SU-DHL-6 (cell line): ENCODE results near the gene NXPH1.

ENCODE experiments used
- H2AFZ ChIP-seq: fragments of 200-600 bp; sonication (generic); 2 replicates; pipeline ENCODE4 v1.6.1; 2014; ENCODE audit warnings: low read depth, mild to moderate bottlenecking, moderate library complexity, mixed read lengths, antibody characterized with exemption, low read length; ENCODE audit not compliant: severe bottlenecking
- H3F3A ChIP-seq: fragments of 200-600 bp; shearing (Covaris generic); 2 replicates; pipeline ENCODE4 v1.6.0; 2016; ENCODE audit warnings: antibody characterized with exemption, mild to moderate bottlenecking; ENCODE audit not compliant: insufficient read depth
- H3K27ac ChIP-seq: fragments of 200-600 bp; sonication (generic); 2 replicates; pipeline ENCODE4 v1.5.1; 2016; ENCODE audit warnings: low read depth, mild to moderate bottlenecking, low read length, moderate library complexity, mixed read lengths
- H3K27me3 ChIP-seq: fragments of 200-600 bp; sonication (generic), shearing (Covaris generic); 2 replicates; pipeline ENCODE4 v1.6.0; 2014; ENCODE audit warnings: mild to moderate bottlenecking, low read length
- H3K36me3 ChIP-seq: fragments of 200-600 bp; sonication (generic); 2 replicates; pipeline ENCODE4 v1.6.1; 2014; ENCODE audit warnings: mild to moderate bottlenecking, low read length, mixed read lengths
- H3K4me2 ChIP-seq: fragments of 300-600, 200-600 bp; shearing (Covaris generic), sonication (generic); 2 replicates; pipeline ENCODE4 v1.6.0; 2014; ENCODE audit warnings: low read length, low read depth, mild to moderate bottlenecking; ENCODE audit not compliant: poor library complexity, severe bottlenecking
- H3K4me3 ChIP-seq: fragments of 200-600 bp; sonication (generic); 2 replicates; pipeline ENCODE4 v1.5.1; 2014; ENCODE audit warnings: antibody characterized with exemption, low read length, mild to moderate bottlenecking, mixed read lengths; ENCODE audit not compliant: insufficient read depth, poor library complexity, severe bottlenecking
- H3K79me2 ChIP-seq: fragments of 200-600 bp; sonication (generic); 2 replicates; pipeline ENCODE4 v1.6.1; 2014; ENCODE audit warnings: mild to moderate bottlenecking, low read length, moderate library complexity; ENCODE audit not compliant: insufficient read depth
- H3K9ac ChIP-seq: fragments of 200-600 bp; sonication (generic); 2 replicates; pipeline ENCODE4 v1.7.0; 2014; ENCODE audit warnings: mild to moderate bottlenecking, low read length
- H3K9me2 ChIP-seq: fragments of 200-600 bp; sonication (generic); replicated peaks from 2 replicates; pipeline ENCODE4 v1.6.1; 2014; ENCODE audit warnings: low read length; ENCODE audit not compliant: insufficient read depth
- H3K9me3 ChIP-seq: fragments of 200-600 bp; sonication (generic); 2 replicates; pipeline ENCODE4 v1.6.1; 2014; ENCODE audit warnings: low read length, mixed read lengths; ENCODE audit not compliant: insufficient read depth
- H4K20me1 ChIP-seq: fragments of 200-600 bp; sonication (generic); 2 replicates; pipeline ENCODE4 v1.6.1; 2014; ENCODE audit warnings: low read depth, mild to moderate bottlenecking, antibody characterized with exemption, low read length, moderate library complexity, mixed read lengths
- EZH2phosphoT487 ChIP-seq: fragments of 200-600 bp; sonication (generic), shearing (Covaris generic); conservative IDR thresholded peaks from 2 replicates; pipeline ENCODE4 v1.6.1; 2018; ENCODE audit warnings: mild to moderate bottlenecking, antibody characterized with exemption, low read length, moderate library complexity, mixed read lengths
- TF ChIP-seq, protein P1 (sequence below): fragments of 200-600 bp; sonication (generic); IDR thresholded peaks from one replicate; pipeline ENCODE4 v1.5.1; 2017; ENCODE audit warnings: antibody characterized with exemption, mild to moderate bottlenecking, low read length, moderate library complexity; ENCODE audit not compliant: insufficient read depth, poor library complexity, severe bottlenecking

Gene NXPH1

DNA sequence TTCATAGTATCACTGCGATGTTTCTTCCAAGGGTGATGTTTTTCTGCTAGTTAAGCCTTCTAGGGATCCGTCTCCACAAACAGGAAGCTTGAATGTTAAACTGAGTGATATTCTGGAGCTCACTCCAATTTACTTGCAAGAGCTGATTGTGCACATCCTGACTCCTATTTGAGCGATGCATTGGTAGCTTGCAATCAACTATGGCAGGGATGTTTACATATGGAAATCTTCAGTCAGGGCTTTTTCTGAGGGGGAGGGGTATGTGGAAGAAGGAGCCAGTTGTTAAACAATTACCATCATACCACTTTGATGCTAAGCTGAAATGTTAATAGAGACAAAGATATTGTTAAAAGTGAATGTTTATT lies 43.2 kb upstream of the NXPH1 start:
- Histone ChIP-seq H4K20me1 (no peaks in the 10 kb centered on the region), H3K27me3 (no peaks in the 10 kb centered on the region), H3K4me2 (no peak overlapping the region), H3K9ac (no peak overlapping the region), H3F3A (no peaks in the 10 kb centered on the region), H3K79me2 (no peaks in the 10 kb centered on the region), H3K9me3 (no peaks in the 10 kb centered on the region), H2AFZ (no peak overlapping the region), H3K9me2 (no peaks in the 10 kb centered on the region), H3K4me3 (no peak overlapping the region), H3K27ac (no peak overlapping the region), H3K36me3 (no peaks in the 10 kb centered on the region)
- TF ChIP-seq, protein P1, sequence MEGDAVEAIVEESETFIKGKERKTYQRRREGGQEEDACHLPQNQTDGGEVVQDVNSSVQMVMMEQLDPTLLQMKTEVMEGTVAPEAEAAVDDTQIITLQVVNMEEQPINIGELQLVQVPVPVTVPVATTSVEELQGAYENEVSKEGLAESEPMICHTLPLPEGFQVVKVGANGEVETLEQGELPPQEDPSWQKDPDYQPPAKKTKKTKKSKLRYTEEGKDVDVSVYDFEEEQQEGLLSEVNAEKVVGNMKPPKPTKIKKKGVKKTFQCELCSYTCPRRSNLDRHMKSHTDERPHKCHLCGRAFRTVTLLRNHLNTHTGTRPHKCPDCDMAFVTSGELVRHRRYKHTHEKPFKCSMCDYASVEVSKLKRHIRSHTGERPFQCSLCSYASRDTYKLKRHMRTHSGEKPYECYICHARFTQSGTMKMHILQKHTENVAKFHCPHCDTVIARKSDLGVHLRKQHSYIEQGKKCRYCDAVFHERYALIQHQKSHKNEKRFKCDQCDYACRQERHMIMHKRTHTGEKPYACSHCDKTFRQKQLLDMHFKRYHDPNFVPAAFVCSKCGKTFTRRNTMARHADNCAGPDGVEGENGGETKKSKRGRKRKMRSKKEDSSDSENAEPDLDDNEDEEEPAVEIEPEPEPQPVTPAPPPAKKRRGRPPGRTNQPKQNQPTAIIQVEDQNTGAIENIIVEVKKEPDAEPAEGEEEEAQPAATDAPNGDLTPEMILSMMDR = no peak
- no peak for TF ChIP-seq EZH2phosphoT487

DNA sequence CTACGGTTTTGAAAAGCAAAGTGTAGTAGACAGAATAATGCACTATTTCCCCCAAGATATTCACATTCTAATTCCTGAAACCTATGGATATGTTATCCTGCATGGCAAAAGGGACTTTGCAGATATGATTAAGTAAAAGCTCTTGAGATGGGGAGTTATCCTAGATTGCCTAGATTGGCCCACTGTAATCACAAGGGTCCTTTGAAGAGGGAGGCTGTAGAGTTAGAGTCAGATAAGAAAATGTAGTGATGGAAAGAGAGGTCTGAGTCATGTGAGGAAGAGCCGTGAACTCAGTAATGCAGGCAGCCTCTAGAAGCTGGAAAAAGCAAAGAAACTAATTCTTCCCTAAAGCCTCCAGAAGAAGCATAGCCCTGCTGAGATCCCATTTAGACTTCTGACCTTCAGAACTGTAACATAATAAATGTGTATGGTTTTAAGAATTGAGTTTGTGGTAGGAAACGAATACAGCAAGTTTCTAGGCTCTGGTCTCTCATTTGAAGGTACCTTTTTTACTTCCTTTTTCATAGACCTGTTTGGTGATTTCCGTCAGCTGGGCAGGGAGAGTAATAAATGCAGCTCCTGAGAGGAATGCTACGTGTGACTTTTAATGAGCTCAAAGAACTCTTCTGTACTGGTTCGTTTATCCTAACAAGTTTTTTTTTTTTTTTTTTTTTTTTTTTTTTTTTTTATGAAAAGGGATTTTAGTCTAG lies 41.9 kb upstream of the NXPH1 start:
- H3K9me3 ChIP-seq = no peaks in the 10 kb centered on the region
- no peak overlapping the region for H3K4me2 ChIP-seq
- no peak overlapping the region for H3K4me3 ChIP-seq
- no peaks in the 10 kb centered on the region for H3K36me3 ChIP-seq
- no peaks in the 10 kb centered on the region for H3K9me2 ChIP-seq
- no peaks in the 10 kb centered on the region for H4K20me1 ChIP-seq
- H3K79me2 ChIP-seq = no peaks in the 10 kb centered on the region
- H3F3A ChIP-seq = no peaks in the 10 kb centered on the region
- no peak overlapping the region for H2AFZ ChIP-seq
- no peak overlapping the region for H3K27ac ChIP-seq
- no peak overlapping the region for H3K9ac ChIP-seq
- no peak for TF ChIP-seq EZH2phosphoT487
- H3K27me3 ChIP-seq = no peaks in the 10 kb centered on the region

DNA sequence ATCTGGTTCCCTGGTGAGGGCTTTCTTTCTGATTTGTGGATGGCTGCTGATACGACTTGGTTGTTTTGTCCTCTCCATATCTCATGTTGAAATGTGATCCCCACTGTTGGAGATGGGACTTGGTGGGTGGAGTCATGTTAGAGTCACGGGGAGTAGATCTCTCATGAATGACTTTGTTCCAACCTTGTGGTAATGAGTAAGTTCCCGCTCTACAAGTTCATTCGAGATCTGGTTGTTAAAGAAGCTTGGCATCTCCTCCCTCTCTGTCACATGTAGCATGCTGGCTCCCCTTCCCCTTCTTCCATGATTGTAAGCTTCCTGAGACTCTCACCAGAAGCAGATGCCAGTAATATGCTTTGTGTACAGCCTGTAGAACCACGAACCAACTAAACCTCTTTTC lies 37.1 kb upstream of the NXPH1 start:
- no peaks in the 10 kb centered on the region for H3F3A ChIP-seq

DNA sequence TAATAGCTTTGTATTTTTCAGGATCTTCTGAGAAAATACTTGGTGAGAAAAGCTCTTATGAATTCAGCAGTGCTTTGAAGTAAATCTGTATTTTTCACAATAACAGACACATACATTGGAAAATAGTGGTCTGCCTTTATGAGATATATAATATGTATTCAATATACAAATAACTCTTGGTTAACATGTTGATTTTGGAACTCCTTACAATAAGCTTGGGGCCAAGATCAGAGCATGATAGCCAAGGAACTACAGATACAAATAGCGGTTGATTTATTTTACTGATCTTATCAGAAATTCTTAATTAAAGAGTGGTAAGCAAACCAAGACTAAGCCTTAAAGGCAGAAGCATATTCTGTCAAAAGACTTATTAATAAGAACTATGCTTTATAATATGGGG lies 24.5 kb upstream of the NXPH1 start:
- no peaks in the 10 kb centered on the region for H3K36me3 ChIP-seq
- H3K4me2 ChIP-seq = no peak overlapping the region
- H4K20me1 ChIP-seq = no peaks in the 10 kb centered on the region
- no peaks in the 10 kb centered on the region for H3K79me2 ChIP-seq
- no peak overlapping the region for H3K9ac ChIP-seq
- no peak for TF ChIP-seq EZH2phosphoT487
- TF ChIP-seq, protein P1 = no peak
- no peaks in the 10 kb centered on the region for H3F3A ChIP-seq
- H3K9me2 ChIP-seq = no peaks in the 10 kb centered on the region
- H3K9me3 ChIP-seq = no peaks in the 10 kb centered on the region
- H3K27ac ChIP-seq = no peak overlapping the region
- no peak overlapping the region for H2AFZ ChIP-seq
- H3K4me3 ChIP-seq = no peak overlapping the region
- no peaks in the 10 kb centered on the region for H3K27me3 ChIP-seq

More for the DNA sequence above, 37.1 kb upstream of the NXPH1 start:
- Histone ChIP-seq H3K9me2 (no peaks in the 10 kb centered on the region), H3K9me3 (no peaks in the 10 kb centered on the region), H3K4me2 (no peak overlapping the region), H4K20me1 (no peaks in the 10 kb centered on the region), H3K27ac (no peak overlapping the region), H3K79me2 (no peaks in the 10 kb centered on the region), H2AFZ (no peak overlapping the region), H3K27me3 (no peaks in the 10 kb centered on the region), H3K4me3 (no peak overlapping the region), H3K36me3 (no peaks in the 10 kb centered on the region), H3K9ac (no peak overlapping the region)
- no peak for TF ChIP-seq EZH2phosphoT487
- TF ChIP-seq, protein P1 = no peak
